Upper lobe of left lung (tissue), 4 donors: ENCODE measurements around the gene RBM44.

Source experiments
- CTCF ChIP-seq, 6 experiments: fragments of 450-650 bp in 4 of 6; fragments of 200-600 bp in 2 of 6; sonication (generic) in 2 of 6; IDR thresholded peaks; one replicate each; pipeline ENCODE4 v1.5.1; 2016 to 2019; ENCODE audit warnings: antibody characterized with exemption in 6 of 6
- EP300 ChIP-seq, 4 donors: sonication (generic); formaldehyde crosslinking; IDR thresholded peaks; one replicate each; pipeline ENCODE4 v1.5.1; 2017; ENCODE audit warnings: antibody characterized with exemption in 4 of 4, control low read depth in 2 of 4
- POLR2A ChIP-seq, 4 donors: fragments of 450-650 bp; IDR thresholded peaks; one replicate each; pipeline ENCODE4 v1.5.1; 2016 to 2017; ENCODE audit warnings: antibody characterized with exemption in 4 of 4, mild to moderate bottlenecking in 2 of 4
- POLR2AphosphoS5 ChIP-seq, 2 donors: sonication (generic); formaldehyde crosslinking; IDR thresholded peaks; one replicate each; pipeline ENCODE4 v1.5.1; 2017; ENCODE audit warnings: antibody characterized with exemption in 2 of 2

GRCh38 chr2:237873421-237873831, 74.8 kb downstream of the RBM44 start:
- TF ChIP-seq CTCF (IDR thresholded peaks at IDR 0.05) (no peak), POLR2A (IDR thresholded peaks at IDR 0.05) (no peak), POLR2AphosphoS5 (IDR thresholded peaks at IDR 0.05) (no peak), EP300 (IDR thresholded peaks at IDR 0.05) (no peak)
